PFSK-1 (cell line): ENCODE data around the gene AFM.

Source experiments
- FOXP2 ChIP-seq: optimal IDR thresholded peaks from 2 replicates; pipeline ENCODE3; 2011; ENCODE audit warnings: borderline replicate concordance, control low read depth, inconsistent platforms; ENCODE audit not compliant: insufficient read depth; ENCODE audit errors: extremely low read length, extremely low read depth
- POLR2AphosphoS5 ChIP-seq: IDR thresholded peaks from 2 replicates; pipeline ENCODE4 v1.6.1; 2012; ENCODE audit warnings: low read depth, mild to moderate bottlenecking, control low read depth, low read length, moderate library complexity
- REST ChIP-seq, 2 experiments: IDR thresholded peaks; 2 replicates each; pipeline versions ENCODE4 v1.6.1 to v1.8.0; 2011 to 2012; ENCODE audit warnings: low read depth in 2 of 2, low read length in 2 of 2, control low read depth in 1 of 2, inconsistent platforms in 1 of 2, mild to moderate bottlenecking in 1 of 2, moderate library complexity in 1 of 2; ENCODE audit not compliant: insufficient read depth in 1 of 2
- SIN3A ChIP-seq: IDR thresholded peaks from 2 replicates; pipeline ENCODE4 v1.6.1; 2012; ENCODE audit warnings: mild to moderate bottlenecking, low read length, moderate library complexity, borderline replicate concordance; ENCODE audit not compliant: insufficient read depth
- TAF1 ChIP-seq: IDR thresholded peaks from 2 replicates; pipeline ENCODE4 v1.6.1; 2012; ENCODE audit warnings: low read length, control low read depth, borderline replicate concordance; ENCODE audit not compliant: insufficient read depth

The AFM gene

GRCh38 chr4:73487233-73487632 is 5.7 kb downstream of the AFM start:
- TF ChIP-seq SIN3A (no peak), REST (IDR thresholded peaks at IDR 0.05; ENCODE audit: insufficient read depth in 1 of 2, low read depth in 2 of 2, low read length in 2 of 2) (no peak), TAF1 (no peak), FOXP2 (no peak), POLR2AphosphoS5 (no peak)

GRCh38 chr4:73499996-73500765 is 18.6 kb downstream of the AFM start:
- TF ChIP-seq TAF1: no peak
- TF ChIP-seq FOXP2: no peak
- no peak for TF ChIP-seq REST (IDR thresholded peaks at IDR 0.05; ENCODE audit: insufficient read depth in 1 of 2, low read depth in 2 of 2, low read length in 2 of 2)
- no peak for TF ChIP-seq SIN3A
- TF ChIP-seq POLR2AphosphoS5: no peak

- TF ChIP-seq SIN3A (no peak), REST (IDR thresholded peaks at IDR 0.05; ENCODE audit: insufficient read depth in 1 of 2, low read depth in 2 of 2, low read length in 2 of 2) (no peak), TAF1 (no peak), FOXP2 (no peak), POLR2AphosphoS5 (no peak)
These were observed 20.2 kb downstream of the AFM start for GRCh38 chr4:73501664-73502265.

- TF ChIP-seq FOXP2 (no peak), SIN3A (no peak), REST (IDR thresholded peaks at IDR 0.05; ENCODE audit: insufficient read depth in 1 of 2, low read depth in 2 of 2, low read length in 2 of 2) (no peak), POLR2AphosphoS5 (no peak)
These were observed 24.0 kb downstream of the AFM start for GRCh38 chr4:73505567-73505966.
